ENCODE measurements around the gene OR5K1.

DNA sequence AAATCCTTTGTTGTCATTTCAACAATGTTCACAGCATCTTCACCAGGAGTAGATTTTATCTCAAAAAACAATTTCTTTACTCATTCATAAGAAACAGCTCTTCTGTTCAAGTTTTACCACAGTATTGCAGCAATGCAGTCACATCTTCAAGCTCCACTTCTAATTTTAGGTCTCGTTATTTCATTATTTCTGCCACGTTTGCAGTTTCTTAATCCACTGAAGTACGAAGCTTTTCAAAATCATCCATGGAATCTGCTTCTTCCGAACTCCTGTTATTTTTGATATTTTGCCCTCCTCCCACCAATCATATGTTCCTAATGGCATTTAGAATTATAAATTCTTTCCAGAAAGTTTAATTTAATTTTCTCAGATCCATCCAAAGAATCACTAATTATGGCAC is 12.6 kb upstream of the OR5K1 start:
- TF ChIP-seq, protein P1, sequence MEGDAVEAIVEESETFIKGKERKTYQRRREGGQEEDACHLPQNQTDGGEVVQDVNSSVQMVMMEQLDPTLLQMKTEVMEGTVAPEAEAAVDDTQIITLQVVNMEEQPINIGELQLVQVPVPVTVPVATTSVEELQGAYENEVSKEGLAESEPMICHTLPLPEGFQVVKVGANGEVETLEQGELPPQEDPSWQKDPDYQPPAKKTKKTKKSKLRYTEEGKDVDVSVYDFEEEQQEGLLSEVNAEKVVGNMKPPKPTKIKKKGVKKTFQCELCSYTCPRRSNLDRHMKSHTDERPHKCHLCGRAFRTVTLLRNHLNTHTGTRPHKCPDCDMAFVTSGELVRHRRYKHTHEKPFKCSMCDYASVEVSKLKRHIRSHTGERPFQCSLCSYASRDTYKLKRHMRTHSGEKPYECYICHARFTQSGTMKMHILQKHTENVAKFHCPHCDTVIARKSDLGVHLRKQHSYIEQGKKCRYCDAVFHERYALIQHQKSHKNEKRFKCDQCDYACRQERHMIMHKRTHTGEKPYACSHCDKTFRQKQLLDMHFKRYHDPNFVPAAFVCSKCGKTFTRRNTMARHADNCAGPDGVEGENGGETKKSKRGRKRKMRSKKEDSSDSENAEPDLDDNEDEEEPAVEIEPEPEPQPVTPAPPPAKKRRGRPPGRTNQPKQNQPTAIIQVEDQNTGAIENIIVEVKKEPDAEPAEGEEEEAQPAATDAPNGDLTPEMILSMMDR (IDR thresholded peaks at IDR 0.05 in 8 of 11, conservative IDR thresholded peaks at IDR 0.05 in 3 of 11) = no peak
- no peak for TF ChIP-seq POLR2A (IDR thresholded peaks at IDR 0.05)
